Measurements from ENCODE around the gene GDPD5. TPM values are rescaled to one million over a fixed set of nuclear protein-coding genes. Genes with fewer than 3 reads are reported as not detected.
A peak's percentile ranks its signal among the peaks of the same experiment; 100 is the strongest.

Gene GDPD5
- total and polyA plus RNA-seq, 9 of the 15 experiments (the other 6 are each of a cell fraction or from before 2014, with no cell fraction given), result 0.32 to 27.3 (median 8.0) TPM

DNA sequence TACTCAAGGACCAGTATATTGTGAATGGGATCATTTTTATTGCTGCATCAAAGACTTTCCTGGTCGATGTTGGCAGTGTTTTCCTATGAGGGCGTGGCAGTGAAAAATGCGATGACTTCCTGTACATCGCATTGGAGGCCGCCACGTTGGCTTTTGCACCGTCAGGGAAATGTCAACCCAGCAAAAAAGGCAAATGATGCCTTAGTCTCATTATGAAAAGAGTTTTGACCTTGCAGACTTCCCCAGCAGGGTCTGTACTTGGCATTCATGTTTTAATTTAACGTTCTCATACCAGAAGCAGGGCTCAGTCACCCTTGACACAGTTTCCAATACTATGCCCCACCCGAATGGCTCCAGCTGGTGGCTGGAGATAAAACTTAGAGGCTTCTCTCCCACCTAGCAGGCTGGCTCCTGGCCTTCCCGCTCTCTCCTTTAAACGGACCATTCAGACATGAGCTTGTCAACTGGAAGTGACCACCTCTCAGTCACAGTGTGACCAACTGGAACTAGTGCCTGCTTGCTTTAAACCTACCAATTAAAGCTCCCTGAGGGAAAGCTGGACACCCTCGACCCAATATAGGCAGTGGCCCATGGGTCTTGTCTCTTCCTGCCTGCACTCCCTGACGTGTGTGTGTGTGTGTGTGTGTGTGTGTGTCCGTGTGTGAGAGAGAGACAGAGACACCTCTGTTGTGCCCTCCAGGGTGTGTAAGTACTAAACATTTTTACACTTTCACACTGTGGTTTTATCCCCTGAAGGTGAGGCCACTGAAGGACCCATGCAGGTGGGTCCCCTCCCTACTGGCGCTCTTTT, 8.7 kb upstream of the GDPD5 start (continued):
- TF ChIP-seq NR2C1 (IDR thresholded peaks at IDR 0.05), result peak; percentile 18; the same call in 1 of the 2 replicates
- peak; percentile 51 for TF ChIP-seq NR2C1 (tag; IDR thresholded peaks at IDR 0.05)
- TF ChIP-seq L3MBTL2 (IDR thresholded peaks at IDR 0.05), result peak; percentile 94
- no peak for TF ChIP-seq SAFB2 (IDR thresholded peaks at IDR 0.05; ENCODE audit: borderline replicate concordance, low read depth, low read length, severe bottlenecking)
- no peak for TF ChIP-seq ZNF695 (CRISPR knock-in tag; IDR thresholded peaks at IDR 0.05)
- TF ChIP-seq THRB (CRISPR knock-in tag; conservative IDR thresholded peaks at IDR 0.05), result no peak
- TF ChIP-seq, protein P1, sequence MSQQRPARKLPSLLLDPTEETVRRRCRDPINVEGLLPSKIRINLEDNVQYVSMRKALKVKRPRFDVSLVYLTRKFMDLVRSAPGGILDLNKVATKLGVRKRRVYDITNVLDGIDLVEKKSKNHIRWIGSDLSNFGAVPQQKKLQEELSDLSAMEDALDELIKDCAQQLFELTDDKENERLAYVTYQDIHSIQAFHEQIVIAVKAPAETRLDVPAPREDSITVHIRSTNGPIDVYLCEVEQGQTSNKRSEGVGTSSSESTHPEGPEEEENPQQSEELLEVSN (IDR thresholded peaks at IDR 0.05; ENCODE audit: borderline replicate concordance in 1 of 2, extremely low read depth in 1 of 2, insufficient read depth in 1 of 2, insufficient read length in 1 of 2, low read depth in 1 of 2, low read length in 1 of 2, poor library complexity in 1 of 2, severe bottlenecking in 1 of 2), result peak; percentile 94 to 99
- TF ChIP-seq, protein P2, sequence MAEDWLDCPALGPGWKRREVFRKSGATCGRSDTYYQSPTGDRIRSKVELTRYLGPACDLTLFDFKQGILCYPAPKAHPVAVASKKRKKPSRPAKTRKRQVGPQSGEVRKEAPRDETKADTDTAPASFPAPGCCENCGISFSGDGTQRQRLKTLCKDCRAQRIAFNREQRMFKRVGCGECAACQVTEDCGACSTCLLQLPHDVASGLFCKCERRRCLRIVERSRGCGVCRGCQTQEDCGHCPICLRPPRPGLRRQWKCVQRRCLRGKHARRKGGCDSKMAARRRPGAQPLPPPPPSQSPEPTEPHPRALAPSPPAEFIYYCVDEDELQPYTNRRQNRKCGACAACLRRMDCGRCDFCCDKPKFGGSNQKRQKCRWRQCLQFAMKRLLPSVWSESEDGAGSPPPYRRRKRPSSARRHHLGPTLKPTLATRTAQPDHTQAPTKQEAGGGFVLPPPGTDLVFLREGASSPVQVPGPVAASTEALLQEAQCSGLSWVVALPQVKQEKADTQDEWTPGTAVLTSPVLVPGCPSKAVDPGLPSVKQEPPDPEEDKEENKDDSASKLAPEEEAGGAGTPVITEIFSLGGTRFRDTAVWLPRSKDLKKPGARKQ (CRISPR knock-in tag; IDR thresholded peaks at IDR 0.05), result no peak
- TF ChIP-seq SP2 (IDR thresholded peaks at IDR 0.05; ENCODE audit: extremely low read depth, low read depth, low read length, poor library complexity, severe bottlenecking), result no peak
- TF ChIP-seq ZNF274 (IDR thresholded peaks at IDR 0.05; ENCODE audit: borderline replicate concordance, low read depth, low read length), result no peak
- peak; percentile 94 for TF ChIP-seq DACH1 (IDR thresholded peaks at IDR 0.05; ENCODE audit: partially characterized antibody)
- TF ChIP-seq KLF10 (CRISPR knock-in tag; IDR thresholded peaks at IDR 0.05), result no peak
- no peak for TF ChIP-seq ESRRB (CRISPR knock-in tag; IDR thresholded peaks at IDR 0.05; ENCODE audit: borderline replicate concordance)
- TF ChIP-seq FOSL1 (tag; conservative IDR thresholded peaks at IDR 0.05), result peak; percentile 47
- TF ChIP-seq TBP (optimal IDR thresholded peaks at IDR 0.05; ENCODE audit: low read depth, low read length), result peak; percentile 81
- peak; percentile 57 for TF ChIP-seq GABPA (tag; conservative IDR thresholded peaks at IDR 0.05; ENCODE audit: low read depth)
- TF ChIP-seq MIER1 (IDR thresholded peaks at IDR 0.05; ENCODE audit: low read depth), result peak; percentile 71; the same call in 1 of the 2 replicates
- TF ChIP-seq, protein P3, sequence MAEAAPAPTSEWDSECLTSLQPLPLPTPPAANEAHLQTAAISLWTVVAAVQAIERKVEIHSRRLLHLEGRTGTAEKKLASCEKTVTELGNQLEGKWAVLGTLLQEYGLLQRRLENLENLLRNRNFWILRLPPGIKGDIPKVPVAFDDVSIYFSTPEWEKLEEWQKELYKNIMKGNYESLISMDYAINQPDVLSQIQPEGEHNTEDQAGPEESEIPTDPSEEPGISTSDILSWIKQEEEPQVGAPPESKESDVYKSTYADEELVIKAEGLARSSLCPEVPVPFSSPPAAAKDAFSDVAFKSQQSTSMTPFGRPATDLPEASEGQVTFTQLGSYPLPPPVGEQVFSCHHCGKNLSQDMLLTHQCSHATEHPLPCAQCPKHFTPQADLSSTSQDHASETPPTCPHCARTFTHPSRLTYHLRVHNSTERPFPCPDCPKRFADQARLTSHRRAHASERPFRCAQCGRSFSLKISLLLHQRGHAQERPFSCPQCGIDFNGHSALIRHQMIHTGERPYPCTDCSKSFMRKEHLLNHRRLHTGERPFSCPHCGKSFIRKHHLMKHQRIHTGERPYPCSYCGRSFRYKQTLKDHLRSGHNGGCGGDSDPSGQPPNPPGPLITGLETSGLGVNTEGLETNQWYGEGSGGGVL (CRISPR knock-in tag; IDR thresholded peaks at IDR 0.05), result no peak
- no peak; a peak in 1 of 4 replicates for TF ChIP-seq SRF (CRISPR knock-in tag; IDR thresholded peaks at IDR 0.05)
